Endodermal cell (in vitro differentiated cells): ENCODE data around the gene OR6B3. TPM values are rescaled to one million over a fixed set of nuclear protein-coding genes. Genes with fewer than 3 reads are reported as not detected.

Source experiments
- DNase-seq: peaks from one replicate; pipeline ENCODE4 v3.0.0-alpha.2; 2017
- H3K27ac ChIP-seq: 2 replicates; pipeline ENCODE4 v1.5.1; 2013; ENCODE audit warnings: mild to moderate bottlenecking, low read depth, low read length, moderate library complexity
- H3K27me3 ChIP-seq: 2 replicates; pipeline ENCODE4 v1.6.1; 2013; ENCODE audit warnings: mild to moderate bottlenecking, low read length, moderate library complexity; ENCODE audit not compliant: insufficient read depth, control insufficient read depth, poor library complexity, severe bottlenecking
- H3K36me3 ChIP-seq: 2 replicates; pipeline ENCODE4 v1.7.0; 2013; ENCODE audit warnings: mild to moderate bottlenecking, low read length, moderate library complexity; ENCODE audit not compliant: control insufficient read depth, insufficient read depth
- H3K4me1 ChIP-seq: one replicate; pipeline ENCODE4 v1.7.0; 2013; ENCODE audit warnings: low read length; ENCODE audit not compliant: control insufficient read depth, insufficient read depth
- H3K4me3 ChIP-seq: 2 replicates; pipeline ENCODE4 v1.5.1; 2013; ENCODE audit warnings: mild to moderate bottlenecking, low read length, moderate library complexity
- H3K9ac ChIP-seq: 2 replicates; pipeline ENCODE4 v1.6.1; 2013; ENCODE audit warnings: mild to moderate bottlenecking, low read length, moderate library complexity; ENCODE audit not compliant: poor library complexity, severe bottlenecking; ENCODE audit errors: extremely low read depth
- H3K9me3 ChIP-seq: 2 replicates; pipeline ENCODE4 v1.6.1; 2013; ENCODE audit warnings: mild to moderate bottlenecking, low read length, moderate library complexity; ENCODE audit not compliant: control insufficient read depth
- H3K27ac Mint-ChIP-seq: 2 replicates; pipeline ENCODE4 v1.8.0; 2020; ENCODE audit warnings: mixed read lengths
- H3K27me3 Mint-ChIP-seq: 2 replicates; pipeline ENCODE4 v1.8.0; 2021; ENCODE audit warnings: mild to moderate bottlenecking, mixed read lengths; ENCODE audit not compliant: insufficient read depth
- H3K36me3 Mint-ChIP-seq: 2 replicates; pipeline ENCODE4 v1.8.0; 2020; ENCODE audit warnings: low read depth, mixed read lengths
- H3K4me1 Mint-ChIP-seq: 2 replicates; pipeline ENCODE4 v1.8.0; 2020; ENCODE audit warnings: mixed read lengths
- H3K4me3 Mint-ChIP-seq: 2 replicates; pipeline ENCODE4 v1.8.0; 2020; ENCODE audit warnings: mild to moderate bottlenecking, moderate library complexity, mixed read lengths
- H3K9me3 Mint-ChIP-seq: 2 replicates; pipeline ENCODE4 v1.8.0; 2020; ENCODE audit warnings: mild to moderate bottlenecking, mixed read lengths
- CTCF ChIP-seq: fragments of 200-600 bp; sonication (generic); conservative IDR thresholded peaks from 2 replicates; pipeline ENCODE4 v1.5.0; 2021; ENCODE audit warnings: antibody characterized with exemption, mild to moderate bottlenecking
- WGBS, 2 experiments: methylation state at CpG; one replicate each; pipeline versions ENCODE4 v1.1.5 to v1.1.7; 2013; ENCODE audit warnings: missing lambda C conversion rate in 2 of 2, mixed read lengths in 1 of 2; ENCODE audit not compliant: insufficient coverage in 1 of 2, insufficient read length in 1 of 2; 5-methylcytosine and 5-hydroxymethylcytosine counted together
- total RNA-seq, 2 donors: library from RNA; stranded (reverse); fragmentation: NEBNext Ultra II Directional in 1 of 2; extraction: Animal tissue kit (Norgen Biotek cat#: 25700) in 1 of 2; gene quantifications; 2 replicates in 1 of 2; 3 replicates in 1 of 2; pipeline ENCODE4 v1.2.1, GENCODE V29; 2021

OR6B3 gene
- total RNA-seq, 2 donors from 2014 or later = not detected

- no peaks in the 10 kb centered on the region for H3K9me3 Mint-ChIP-seq
- H3K9me3 ChIP-seq = no peaks in the 10 kb centered on the region
- H3K9ac ChIP-seq = no peak overlapping the region
- TF ChIP-seq CTCF = no peak
- no peak overlapping the region for H3K27ac ChIP-seq
- peaks cover 44% of the 10 kb centered on the region for H3K27me3 Mint-ChIP-seq
- H3K4me3 Mint-ChIP-seq = no peak overlapping the region
- DNase-seq = no peak
- no peaks in the 10 kb centered on the region for H3K36me3 ChIP-seq
- H3K4me1 Mint-ChIP-seq = no peaks in the 10 kb centered on the region
- H3K27ac Mint-ChIP-seq = no peak overlapping the region
- H3K4me1 ChIP-seq = no peaks in the 10 kb centered on the region
- peaks cover 67% of the 10 kb centered on the region for H3K27me3 ChIP-seq
- H3K36me3 Mint-ChIP-seq = no peaks in the 10 kb centered on the region
- H3K4me3 ChIP-seq = no peak overlapping the region
These were observed 16.0 kb downstream of the OR6B3 start for GRCh38 chr2:240037358-240037757.

- no peaks in the 10 kb centered on the region for H3K4me1 ChIP-seq
- no peak overlapping the region for H3K9ac ChIP-seq
- no peak overlapping the region for H3K27ac Mint-ChIP-seq
- H3K4me3 ChIP-seq = no peak overlapping the region
- H3K36me3 Mint-ChIP-seq = no peaks in the 10 kb centered on the region
- H3K27ac ChIP-seq = no peak overlapping the region
- no peaks in the 10 kb centered on the region for H3K4me1 Mint-ChIP-seq
- H3K27me3 ChIP-seq = peaks cover 85% of the 10 kb centered on the region
- 79% methylated on average over 5 of the region's 5 CpGs; no CpG with 5 or more reads in 1 of the 2 experiments for WGBS, 2 experiments
- peak; percentile 68 for DNase-seq
- peaks cover 74% of the 10 kb centered on the region for H3K27me3 Mint-ChIP-seq
- no peaks in the 10 kb centered on the region for H3K9me3 Mint-ChIP-seq
- no peaks in the 10 kb centered on the region for H3K9me3 ChIP-seq
- H3K4me3 Mint-ChIP-seq = no peak overlapping the region
- no peak for TF ChIP-seq CTCF
- H3K36me3 ChIP-seq = no peaks in the 10 kb centered on the region
These were observed 20.0 kb downstream of the OR6B3 start for GRCh38 chr2:240033330-240033678.

- H3K9me3 Mint-ChIP-seq = no peaks in the 10 kb centered on the region
These were observed 20.7 kb downstream of the OR6B3 start for GRCh38 chr2:240032406-240033329.

More at GRCh38 chr2:240032406-240033329, 20.7 kb downstream of the OR6B3 start:
- Histone ChIP-seq H3K9me3 (no peaks in the 10 kb centered on the region), H3K4me1 (no peaks in the 10 kb centered on the region), H3K36me3 (no peaks in the 10 kb centered on the region), H3K27me3 (peaks cover 85% of the 10 kb centered on the region), H3K4me3 (no peak overlapping the region), H3K9ac (no peak overlapping the region), H3K27ac (no peak overlapping the region)
- Mint-ChIP-seq H3K27me3 (peaks cover 78% of the 10 kb centered on the region), H3K4me1 (no peaks in the 10 kb centered on the region), H3K27ac (no peak overlapping the region), H3K36me3 (no peaks in the 10 kb centered on the region), H3K4me3 (no peak overlapping the region)
- 86 to 87% methylated on average over 9 to 14 of the region's 14 CpGs for WGBS, 2 experiments
- no peak for DNase-seq
- no peak for TF ChIP-seq CTCF
